ENCODE results near the gene KIAA1328. TPM values are rescaled to one million over a fixed set of nuclear protein-coding genes. Genes with fewer than 3 reads are reported as not detected.
"Not testable (repeated sequence)": the region's sequence is repeated elsewhere in the genome, so short reads cannot be mapped to it uniquely, and the experiment has no call there.

The KIAA1328 gene
- total RNA-seq, 4 donors from 2014 or later, result 23.4 to 53.3 (median 26.8) TPM

GRCh38 chr18:36871801-36872200 lies 42.9 kb downstream of the KIAA1328 start:
- Histone ChIP-seq H3K4me3 (no peak overlapping the region), H3K9me3 (peaks cover 0 to 9% (median 2%) of the 10 kb centered on the region in 4 donors), H3K4me1 (no peaks in the 10 kb centered on the region), H3K36me3 (peaks cover 0 to 39% (median 0%) of the 10 kb centered on the region in 3 donors), H3K27me3 (no peaks in the 10 kb centered on the region), H3K27ac (no peak overlapping the region)
- no peak for TF ChIP-seq EP300 (IDR thresholded peaks at IDR 0.05)
- no peak for TF ChIP-seq POLR2A (IDR thresholded peaks at IDR 0.05)
- TF ChIP-seq CTCF (IDR thresholded peaks at IDR 0.05), result no peak
- WGBS, 2 donors, result 63 to 80% methylated on average over 3 of the region's 3 CpGs
- DNase-seq (ENCODE audit: low spot score in 2 of 2), result no peak

GRCh38 chr18:36872329-36872728 lies 43.4 kb downstream of the KIAA1328 start:
- Histone ChIP-seq H3K9me3 (peaks cover 0 to 9% (median 2%) of the 10 kb centered on the region in 4 donors), H3K4me3 (no peak overlapping the region), H3K27ac (no peak overlapping the region), H3K4me1 (no peaks in the 10 kb centered on the region), H3K27me3 (no peaks in the 10 kb centered on the region), H3K36me3 (peaks cover 0 to 34% (median 0%) of the 10 kb centered on the region in 3 donors)
- no peak for DNase-seq (ENCODE audit: low spot score in 2 of 2)
- TF ChIP-seq POLR2A (IDR thresholded peaks at IDR 0.05) (no peak), CTCF (IDR thresholded peaks at IDR 0.05) (no peak), EP300 (IDR thresholded peaks at IDR 0.05) (no peak)

GRCh38 chr18:36873826-36874225 lies 44.9 kb downstream of the KIAA1328 start:
- Histone ChIP-seq H3K9me3 (peaks cover 0 to 15% (median 2%) of the 10 kb centered on the region in 4 donors), H3K36me3 (peaks cover 0 to 45% (median 0%) of the 10 kb centered on the region in 3 donors)
- not testable (repeated sequence) for H3K27ac ChIP-seq; DNase-seq (ENCODE audit: low spot score in 2 of 2); H3K4me3 ChIP-seq; H3K4me1 ChIP-seq; H3K27me3 ChIP-seq

GRCh38 chr18:36879796-36880195 lies 50.9 kb downstream of the KIAA1328 start:
- peaks cover 0 to 15% (median 0%) of the 10 kb centered on the region in 4 donors for H3K9me3 ChIP-seq
- WGBS, 2 donors, result 90 to 100% methylated on average over 2 to 3 of the region's 3 CpGs
- H3K4me1 ChIP-seq; H3K4me3 ChIP-seq; DNase-seq (ENCODE audit: low spot score in 2 of 2); H3K27ac ChIP-seq; H3K27me3 ChIP-seq: not testable (repeated sequence)
- H3K36me3 ChIP-seq, result peaks cover 0 to 29% (median 0%) of the 10 kb centered on the region in 3 donors

GRCh38 chr18:36885981-36886380 lies 57.1 kb downstream of the KIAA1328 start:
- Histone ChIP-seq H3K4me3 (no peak overlapping the region), H3K36me3 (peaks cover 0 to 12% (median 0%) of the 10 kb centered on the region in 3 donors), H3K27me3 (no peaks in the 10 kb centered on the region), H3K9me3 (no peaks in the 10 kb centered on the region), H3K4me1 (no peaks in the 10 kb centered on the region), H3K27ac (no peak overlapping the region)
- no peak for DNase-seq (ENCODE audit: low spot score in 2 of 2)
- 89 to 94% methylated on average over 2 of the region's 2 CpGs for WGBS, 2 donors
- TF ChIP-seq EP300 (IDR thresholded peaks at IDR 0.05) (no peak), POLR2A (IDR thresholded peaks at IDR 0.05) (no peak), CTCF (IDR thresholded peaks at IDR 0.05) (no peak)

GRCh38 chr18:36887114-36887513 lies 58.2 kb downstream of the KIAA1328 start:
- Histone ChIP-seq H3K9me3 (no peaks in the 10 kb centered on the region), H3K27ac (no peak overlapping the region), H3K27me3 (no peaks in the 10 kb centered on the region), H3K4me1 (no peaks in the 10 kb centered on the region), H3K36me3 (peaks cover 0 to 16% (median 0%) of the 10 kb centered on the region in 3 donors), H3K4me3 (no peak overlapping the region)
- no peak for DNase-seq (ENCODE audit: low spot score in 2 of 2)
- TF ChIP-seq CTCF (IDR thresholded peaks at IDR 0.05) (no peak), POLR2A (IDR thresholded peaks at IDR 0.05) (no peak), EP300 (IDR thresholded peaks at IDR 0.05) (no peak)

Measured in tibial nerve (tissue), 4 donors.